Stimulated activated CD8-positive, alpha-beta memory T cell treated with anti-CD3 and anti-CD28 coated beads, Interleukin-7, amount 100 ng/mL, for 4 hours (primary cell): Measurements from ENCODE around the gene CDC42BPA.
"Not testable (repeated sequence)": the region's sequence is repeated elsewhere in the genome, so short reads cannot be mapped to it uniquely, and the experiment has no call there.

Experiments
- DNase-seq, 2 donors: peaks; one replicate each; pipeline ENCODE4 v3.0.0-alpha.2; 2020; ENCODE audit warnings: low read depth in 2 of 2

CDC42BPA gene

GRCh38 chr1:227069490-227069889 lies 248.8 kb downstream of the CDC42BPA start:
- DNase-seq = no peak

- DNase-seq = no peak
Measured at GRCh38 chr1:227068883-227069282, 249.4 kb downstream of the CDC42BPA start.

GRCh38 chr1:227066999-227067398 lies 251.3 kb downstream of the CDC42BPA start:
- no peak for DNase-seq

DNA sequence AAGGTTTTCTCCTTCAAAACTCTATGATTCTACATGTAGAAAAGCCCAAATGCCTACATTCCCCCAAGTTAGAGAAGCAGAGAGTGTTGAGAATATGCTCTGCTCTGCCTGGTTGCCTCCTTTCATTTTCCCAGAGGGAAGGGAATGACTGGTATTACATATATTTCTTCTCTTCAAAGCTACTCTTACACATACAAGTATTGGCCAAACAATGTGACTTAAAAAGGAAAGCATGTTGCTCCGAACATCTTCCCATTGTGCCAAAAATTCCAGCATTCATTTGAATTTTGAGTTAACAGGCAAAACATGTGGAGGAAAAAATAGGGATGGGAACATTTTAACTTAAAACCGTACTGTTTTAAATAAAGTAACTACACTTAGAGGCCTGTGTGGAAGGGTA lies 253.0 kb downstream of the CDC42BPA start:
- no peak for DNase-seq

DNA sequence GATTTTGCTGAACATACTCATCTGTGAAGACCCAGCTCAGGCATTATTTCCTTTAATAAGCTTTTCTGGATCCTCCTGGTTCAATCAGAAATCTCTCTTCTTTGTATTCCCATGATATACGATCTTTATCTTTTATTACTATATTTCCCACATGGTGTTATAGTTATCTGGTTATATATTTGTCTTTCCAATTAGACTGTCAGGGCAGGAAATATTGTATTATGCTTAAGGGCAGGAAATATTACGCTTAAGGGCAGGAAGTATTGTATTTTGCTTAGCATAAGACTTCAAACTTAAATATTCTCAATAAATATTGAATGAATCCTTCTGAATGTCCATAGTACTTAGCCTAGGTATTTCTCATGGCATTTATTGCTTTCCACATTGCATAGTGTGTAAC lies 256.0 kb downstream of the CDC42BPA start:
- no peak for DNase-seq

DNA sequence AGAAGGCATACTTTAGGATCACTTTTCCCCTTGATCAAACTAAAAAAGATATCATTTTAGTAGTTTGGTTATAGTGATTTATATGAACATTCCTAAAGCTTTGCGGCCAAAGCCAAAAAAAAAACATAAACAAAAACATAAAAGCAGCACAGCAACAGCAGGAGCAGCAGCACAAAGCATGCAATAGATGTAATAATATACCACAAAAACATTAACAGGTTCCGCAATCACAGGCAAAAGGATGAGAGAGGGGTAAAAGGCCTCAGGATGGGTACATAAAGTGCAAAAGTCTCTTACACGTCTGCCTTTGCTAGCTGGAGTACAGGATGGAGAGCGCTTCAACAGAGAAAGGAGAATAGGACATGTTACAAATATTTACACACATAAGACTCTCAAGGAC lies 259.2 kb downstream of the CDC42BPA start:
- no peak for DNase-seq

GRCh38 chr1:227058321-227058751 lies 260.0 kb downstream of the CDC42BPA start:
- DNase-seq = no peak

DNA sequence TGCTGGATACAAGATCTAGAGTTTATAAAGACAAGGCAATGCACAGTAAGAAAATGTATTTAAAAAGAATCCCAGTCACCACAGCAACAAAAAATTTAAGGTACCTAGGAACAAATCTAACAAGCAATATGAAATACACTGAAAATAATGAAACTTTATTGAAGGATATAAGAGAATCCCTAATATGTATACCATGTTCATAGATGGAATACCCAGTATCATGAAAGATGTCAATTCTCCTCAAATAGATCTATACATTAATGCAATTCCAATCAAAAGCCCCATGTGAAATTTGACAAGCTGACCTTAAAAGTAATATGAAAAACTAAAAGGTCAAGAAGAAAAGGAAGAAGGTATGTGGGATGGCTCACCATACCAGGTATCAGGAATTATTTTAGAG lies 269.0 kb downstream of the CDC42BPA start:
- DNase-seq = no peak

GRCh38 chr1:227043755-227044154 lies 274.5 kb downstream of the CDC42BPA start:
- DNase-seq = no peak

DNA sequence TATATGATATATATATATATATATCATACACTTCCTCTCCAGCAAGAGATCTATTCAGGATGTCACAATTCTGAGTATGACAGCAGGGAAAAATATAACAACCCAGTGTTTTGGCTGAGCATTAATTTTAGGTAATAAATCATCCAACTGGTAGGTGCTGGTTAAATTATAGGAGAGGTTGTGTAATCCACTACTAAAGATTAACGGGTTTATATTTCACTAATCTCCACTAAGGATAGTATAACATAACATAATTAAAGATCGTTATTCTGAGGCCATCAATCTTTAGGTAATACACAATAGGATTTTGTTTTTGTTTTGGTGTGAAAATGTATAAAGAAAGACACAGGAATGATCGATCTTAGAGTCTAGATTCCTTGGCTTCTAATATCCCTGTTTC lies 276.0 kb downstream of the CDC42BPA start:
- no peak for DNase-seq

- DNase-seq = no peak
Measured at GRCh38 chr1:227038401-227038800, 279.9 kb downstream of the CDC42BPA start.

DNA sequence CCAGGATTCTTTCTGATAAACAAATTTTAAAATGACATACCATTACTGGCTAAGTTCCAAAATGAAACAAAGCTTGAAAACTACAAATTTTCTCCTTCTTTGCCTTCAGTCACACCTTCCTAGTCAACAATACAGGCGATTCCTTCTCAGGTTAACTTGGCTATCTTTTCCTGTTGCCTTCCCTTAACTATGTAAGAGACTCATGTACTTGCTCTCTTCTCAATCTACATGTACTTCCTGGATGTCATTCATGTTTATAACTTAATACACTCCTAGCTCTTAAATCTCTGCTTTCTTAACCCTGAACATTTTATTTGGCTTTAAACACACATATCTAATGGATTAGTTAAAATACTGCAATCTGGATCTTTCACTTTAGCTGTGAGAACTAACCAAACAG lies 281.2 kb downstream of the CDC42BPA start:
- DNase-seq = no peak

- DNase-seq = no peak
Measured at GRCh38 chr1:227035316-227035715, 283.0 kb downstream of the CDC42BPA start.

- no peak for DNase-seq
Measured at GRCh38 chr1:227033880-227034279, 284.4 kb downstream of the CDC42BPA start.

GRCh38 chr1:227032396-227032795 lies 285.9 kb downstream of the CDC42BPA start:
- no peak for DNase-seq

DNA sequence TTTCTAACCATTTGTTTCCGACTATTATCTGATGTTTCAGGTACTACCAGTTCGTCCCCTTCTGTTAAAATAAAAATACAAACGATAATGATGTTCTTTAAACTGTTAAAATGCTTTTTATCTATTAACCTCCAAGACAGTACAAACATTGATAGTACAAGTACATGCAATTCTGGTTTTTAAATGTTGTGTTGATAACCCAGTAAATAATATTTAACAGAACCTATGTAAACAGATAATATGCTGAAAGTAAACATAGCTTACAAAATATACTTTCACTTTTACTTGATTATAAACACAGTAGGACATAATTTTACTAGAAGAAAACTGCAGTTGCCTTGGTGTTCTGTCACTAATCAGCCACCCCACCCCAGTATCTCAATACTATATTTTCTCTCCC lies 301.3 kb downstream of the CDC42BPA start:
- no peak for DNase-seq

- no peak for DNase-seq
Measured at GRCh38 chr1:227010645-227011044, 307.6 kb downstream of the CDC42BPA start.

DNA sequence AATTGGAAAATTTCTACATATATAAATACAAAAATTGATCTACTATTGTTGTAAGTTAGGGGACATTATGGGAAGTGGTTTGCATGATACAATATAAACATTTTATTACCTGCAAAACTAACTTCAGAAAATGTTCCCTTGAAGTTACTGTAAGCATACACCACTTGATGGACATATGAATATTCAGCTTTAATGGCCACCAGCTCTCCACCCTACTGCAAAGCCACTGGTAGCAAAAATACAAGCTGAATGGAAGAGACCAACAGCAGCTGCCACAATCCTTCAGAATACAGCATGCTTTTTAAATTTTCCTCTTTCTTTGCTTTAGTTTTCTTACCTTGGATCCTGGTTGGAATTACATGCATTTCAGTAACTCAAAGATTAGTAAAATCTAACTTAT lies 308.4 kb downstream of the CDC42BPA start:
- no peak for DNase-seq

GRCh38 chr1:227006226-227006796 lies 312.0 kb downstream of the CDC42BPA start:
- no peak for DNase-seq

DNA sequence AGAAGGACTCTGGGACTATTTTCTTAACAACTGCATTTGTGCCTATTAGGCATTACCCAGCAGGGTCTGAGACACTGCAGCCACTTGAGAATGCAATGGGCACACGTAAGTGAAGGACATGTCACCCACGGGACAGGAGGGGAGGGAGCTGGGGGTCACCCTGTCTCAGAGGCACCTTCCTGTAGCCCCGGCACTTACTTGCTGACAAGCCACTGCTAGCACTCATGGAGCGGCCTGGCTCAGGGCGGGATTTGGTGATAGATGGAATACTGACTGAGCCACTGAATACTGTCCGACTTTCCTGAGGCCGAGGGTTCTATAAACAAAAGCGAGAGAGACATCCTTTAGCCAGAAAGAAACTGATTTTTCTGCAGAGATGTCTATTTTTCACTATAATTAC lies 313.5 kb downstream of the CDC42BPA start:
- DNase-seq = no peak

DNA sequence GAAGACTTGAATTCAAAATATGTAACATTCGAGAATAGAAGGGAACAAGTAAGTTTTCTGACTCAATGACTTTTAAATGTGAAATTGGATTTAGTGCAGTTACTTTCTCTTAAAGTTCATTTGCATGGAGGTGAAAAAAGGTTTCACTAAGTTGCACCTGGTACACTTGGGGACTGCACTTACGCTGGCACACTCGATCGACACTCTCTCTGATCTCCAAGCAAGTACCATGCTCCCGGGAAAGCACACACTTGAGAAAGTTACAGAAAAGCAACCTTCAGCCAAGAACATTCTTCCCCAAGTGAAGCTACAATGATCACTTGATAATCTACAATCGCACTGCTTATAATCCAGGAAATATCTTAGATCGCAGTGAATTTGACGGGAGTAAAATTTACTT lies 315.1 kb downstream of the CDC42BPA start:
- DNase-seq = no peak

DNA sequence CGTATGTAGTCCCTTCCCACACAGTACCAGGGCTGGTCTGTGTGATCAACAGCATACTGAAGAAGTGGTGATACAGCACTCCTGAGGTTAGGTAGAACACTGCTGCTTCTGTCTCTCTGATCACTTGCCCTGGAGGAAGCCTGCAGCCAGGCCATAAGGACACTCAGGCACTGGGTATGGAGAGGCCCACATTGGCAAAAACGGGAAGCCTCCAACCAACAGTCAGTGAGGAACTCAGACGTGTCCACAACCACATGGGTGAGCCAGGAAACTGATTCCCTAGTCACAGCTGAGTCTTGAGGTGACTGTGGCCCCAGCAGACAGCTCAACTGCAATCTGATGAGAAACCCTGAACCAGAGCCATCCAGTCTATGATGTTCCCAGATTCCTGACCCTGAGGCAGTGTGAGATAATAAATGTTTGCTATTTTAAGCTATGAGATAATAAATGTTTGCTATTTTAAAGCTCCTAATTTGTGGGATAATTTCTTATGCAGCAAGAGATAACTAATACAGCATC lies 315.7 kb downstream of the CDC42BPA start:
- DNase-seq = no peak

- not testable (repeated sequence) for DNase-seq
Measured at GRCh38 chr1:226999579-226999978, 318.7 kb downstream of the CDC42BPA start.
